A549 (cell line): Measurements from ENCODE around the gene MANEAL.

Source experiments
- CBX2 ChIP-seq: fragments of 200-600 bp; sonication (generic); IDR thresholded peaks from 2 replicates; pipeline ENCODE4 v1.6.1; 2016; ENCODE audit warnings: low read depth, mild to moderate bottlenecking, borderline replicate concordance
- CBX8 ChIP-seq: fragments of 200-600 bp; sonication (generic); IDR thresholded peaks from 2 replicates; pipeline ENCODE4 v1.6.1; 2016
- EP300 ChIP-seq, 2 experiments: fragments of >200 bp; sonication (Bioruptor Twin); formaldehyde crosslinking; IDR thresholded peaks; 2 replicates in 1 of 2; 3 replicates in 1 of 2; pipeline ENCODE4 v1.6.1; 2016 to 2017
- FOSL2 ChIP-seq, 2 experiments: fragments of 450-650 bp in 1 of 2; fragments of >200 bp in 1 of 2; sonication (Bioruptor Twin) in 1 of 2; formaldehyde crosslinking; IDR thresholded peaks; 2 replicates each; pipeline versions ENCODE4 v1.5.0 to v1.6.1; 2016 to 2020; ENCODE audit warnings: mild to moderate bottlenecking in 1 of 2, moderate library complexity in 1 of 2
- JUN ChIP-seq, 2 experiments: fragments of >200 bp; sonication (Bioruptor Twin); formaldehyde crosslinking; IDR thresholded peaks; 2 replicates in 1 of 2; 3 replicates in 1 of 2; pipeline ENCODE4 v1.6.1; 2016 to 2017
- POLR2A ChIP-seq: IDR thresholded peaks from 2 replicates; pipeline ENCODE4 v1.6.1; 2012; ENCODE audit warnings: mild to moderate bottlenecking, low read length
- RFX5 ChIP-seq: fragments of 450-650 bp; IDR thresholded peaks from 2 replicates; pipeline ENCODE4 v1.7.1; 2014; ENCODE audit warnings: antibody characterized with exemption, mild to moderate bottlenecking, moderate library complexity
- TF ChIP-seq, protein P1 (sequence below): fragments of >200 bp; sonication (Bioruptor Twin); formaldehyde crosslinking; IDR thresholded peaks from 3 replicates; pipeline ENCODE4 v1.5.1; 2016
- TF ChIP-seq, protein P2 (sequence below): fragments of 200-600 bp; sonication (generic); IDR thresholded peaks from 2 replicates; pipeline ENCODE4 v1.6.1; 2016; ENCODE audit warnings: antibody characterized with exemption, mild to moderate bottlenecking, moderate library complexity

DNA sequence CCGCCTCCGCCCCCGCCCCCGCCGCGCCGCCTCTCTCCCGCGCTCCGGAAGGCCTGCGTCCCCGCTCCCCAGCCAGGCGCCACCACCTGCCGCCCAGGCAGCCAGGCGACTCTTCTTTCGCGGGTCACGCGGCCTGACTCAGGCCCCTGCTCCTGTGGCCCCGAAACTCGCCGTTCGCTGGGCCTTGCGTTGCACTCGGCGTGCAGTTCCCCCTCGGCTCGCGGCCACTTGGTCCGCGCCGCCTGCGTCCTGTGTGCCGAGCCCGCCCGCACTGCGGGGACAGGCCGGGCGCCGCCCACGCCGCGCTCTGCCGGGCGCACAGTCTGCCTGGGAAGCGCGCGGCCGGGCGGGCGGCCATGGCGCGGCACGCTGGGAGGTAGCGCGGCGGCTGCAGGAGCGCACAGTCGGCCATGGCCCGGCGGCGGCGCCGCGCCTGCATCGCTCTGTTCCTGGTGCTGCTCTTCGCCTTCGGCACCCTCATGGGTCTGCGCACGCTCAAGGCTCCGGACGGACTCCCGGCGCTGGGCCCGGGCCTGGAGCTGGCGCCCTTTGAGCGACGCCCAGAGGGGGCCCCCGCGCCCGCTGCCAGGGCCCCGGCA, at the start of gene MANEAL:
- TF ChIP-seq, protein P1, sequence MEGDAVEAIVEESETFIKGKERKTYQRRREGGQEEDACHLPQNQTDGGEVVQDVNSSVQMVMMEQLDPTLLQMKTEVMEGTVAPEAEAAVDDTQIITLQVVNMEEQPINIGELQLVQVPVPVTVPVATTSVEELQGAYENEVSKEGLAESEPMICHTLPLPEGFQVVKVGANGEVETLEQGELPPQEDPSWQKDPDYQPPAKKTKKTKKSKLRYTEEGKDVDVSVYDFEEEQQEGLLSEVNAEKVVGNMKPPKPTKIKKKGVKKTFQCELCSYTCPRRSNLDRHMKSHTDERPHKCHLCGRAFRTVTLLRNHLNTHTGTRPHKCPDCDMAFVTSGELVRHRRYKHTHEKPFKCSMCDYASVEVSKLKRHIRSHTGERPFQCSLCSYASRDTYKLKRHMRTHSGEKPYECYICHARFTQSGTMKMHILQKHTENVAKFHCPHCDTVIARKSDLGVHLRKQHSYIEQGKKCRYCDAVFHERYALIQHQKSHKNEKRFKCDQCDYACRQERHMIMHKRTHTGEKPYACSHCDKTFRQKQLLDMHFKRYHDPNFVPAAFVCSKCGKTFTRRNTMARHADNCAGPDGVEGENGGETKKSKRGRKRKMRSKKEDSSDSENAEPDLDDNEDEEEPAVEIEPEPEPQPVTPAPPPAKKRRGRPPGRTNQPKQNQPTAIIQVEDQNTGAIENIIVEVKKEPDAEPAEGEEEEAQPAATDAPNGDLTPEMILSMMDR = 0 out of 3 replicates have a peak, but pooled peaks have one; percentile 6
- TF ChIP-seq CBX8 = no peak
- TF ChIP-seq EP300 (IDR thresholded peaks at IDR 0.05) = no peak
- TF ChIP-seq RFX5 = no peak
- peak in 1 of 2 experiments; percentile 27; a peak in 1 of 5 replicates for TF ChIP-seq JUN (IDR thresholded peaks at IDR 0.05)
- TF ChIP-seq, protein P2, sequence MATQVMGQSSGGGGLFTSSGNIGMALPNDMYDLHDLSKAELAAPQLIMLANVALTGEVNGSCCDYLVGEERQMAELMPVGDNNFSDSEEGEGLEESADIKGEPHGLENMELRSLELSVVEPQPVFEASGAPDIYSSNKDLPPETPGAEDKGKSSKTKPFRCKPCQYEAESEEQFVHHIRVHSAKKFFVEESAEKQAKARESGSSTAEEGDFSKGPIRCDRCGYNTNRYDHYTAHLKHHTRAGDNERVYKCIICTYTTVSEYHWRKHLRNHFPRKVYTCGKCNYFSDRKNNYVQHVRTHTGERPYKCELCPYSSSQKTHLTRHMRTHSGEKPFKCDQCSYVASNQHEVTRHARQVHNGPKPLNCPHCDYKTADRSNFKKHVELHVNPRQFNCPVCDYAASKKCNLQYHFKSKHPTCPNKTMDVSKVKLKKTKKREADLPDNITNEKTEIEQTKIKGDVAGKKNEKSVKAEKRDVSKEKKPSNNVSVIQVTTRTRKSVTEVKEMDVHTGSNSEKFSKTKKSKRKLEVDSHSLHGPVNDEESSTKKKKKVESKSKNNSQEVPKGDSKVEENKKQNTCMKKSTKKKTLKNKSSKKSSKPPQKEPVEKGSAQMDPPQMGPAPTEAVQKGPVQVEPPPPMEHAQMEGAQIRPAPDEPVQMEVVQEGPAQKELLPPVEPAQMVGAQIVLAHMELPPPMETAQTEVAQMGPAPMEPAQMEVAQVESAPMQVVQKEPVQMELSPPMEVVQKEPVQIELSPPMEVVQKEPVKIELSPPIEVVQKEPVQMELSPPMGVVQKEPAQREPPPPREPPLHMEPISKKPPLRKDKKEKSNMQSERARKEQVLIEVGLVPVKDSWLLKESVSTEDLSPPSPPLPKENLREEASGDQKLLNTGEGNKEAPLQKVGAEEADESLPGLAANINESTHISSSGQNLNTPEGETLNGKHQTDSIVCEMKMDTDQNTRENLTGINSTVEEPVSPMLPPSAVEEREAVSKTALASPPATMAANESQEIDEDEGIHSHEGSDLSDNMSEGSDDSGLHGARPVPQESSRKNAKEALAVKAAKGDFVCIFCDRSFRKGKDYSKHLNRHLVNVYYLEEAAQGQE = no peak
- TF ChIP-seq FOSL2 (IDR thresholded peaks at IDR 0.05) = no peak
- TF ChIP-seq FOSL2 (CRISPR knock-in tag; IDR thresholded peaks at IDR 0.05) = no peak
- peak; percentile 54 for TF ChIP-seq POLR2A
- TF ChIP-seq CBX2 = no peak
